Neural progenitor cell (in vitro differentiated cells): ENCODE data around the gene LRRC25.

Source experiments
- EZH2 ChIP-seq: fragments of 200-600 bp; sonication (generic); IDR thresholded peaks from 2 replicates; pipeline ENCODE4 v1.6.1; 2017; ENCODE audit warnings: antibody characterized with exemption, mild to moderate bottlenecking, moderate library complexity
- TF ChIP-seq, protein P1 (sequence below): fragments of 200-600 bp; sonication (generic); IDR thresholded peaks from 2 replicates; pipeline ENCODE4 v1.5.1; 2017; ENCODE audit warnings: antibody characterized with exemption, mild to moderate bottlenecking

DNA sequence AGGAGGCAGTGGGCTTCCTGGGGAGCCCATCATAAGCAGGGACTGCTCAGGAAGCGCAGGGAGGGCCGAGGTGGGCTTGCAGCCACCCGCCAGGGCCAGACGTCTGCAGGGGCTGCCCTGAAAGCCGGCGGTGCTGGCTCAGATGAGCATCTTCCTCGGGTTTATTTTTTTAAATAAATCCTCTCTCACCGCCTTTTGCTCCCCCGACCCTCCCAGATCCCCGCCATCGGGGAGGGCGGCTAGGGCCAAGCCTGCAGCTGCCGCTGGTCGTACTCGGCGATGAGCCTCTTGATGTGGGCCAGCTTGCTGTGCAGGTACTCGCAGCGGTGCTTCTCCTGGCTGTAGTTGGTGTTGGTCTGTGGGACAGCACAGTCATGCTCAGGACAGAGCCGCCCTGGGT is 47.1 kb upstream of the LRRC25 start:
- TF ChIP-seq, protein P1, sequence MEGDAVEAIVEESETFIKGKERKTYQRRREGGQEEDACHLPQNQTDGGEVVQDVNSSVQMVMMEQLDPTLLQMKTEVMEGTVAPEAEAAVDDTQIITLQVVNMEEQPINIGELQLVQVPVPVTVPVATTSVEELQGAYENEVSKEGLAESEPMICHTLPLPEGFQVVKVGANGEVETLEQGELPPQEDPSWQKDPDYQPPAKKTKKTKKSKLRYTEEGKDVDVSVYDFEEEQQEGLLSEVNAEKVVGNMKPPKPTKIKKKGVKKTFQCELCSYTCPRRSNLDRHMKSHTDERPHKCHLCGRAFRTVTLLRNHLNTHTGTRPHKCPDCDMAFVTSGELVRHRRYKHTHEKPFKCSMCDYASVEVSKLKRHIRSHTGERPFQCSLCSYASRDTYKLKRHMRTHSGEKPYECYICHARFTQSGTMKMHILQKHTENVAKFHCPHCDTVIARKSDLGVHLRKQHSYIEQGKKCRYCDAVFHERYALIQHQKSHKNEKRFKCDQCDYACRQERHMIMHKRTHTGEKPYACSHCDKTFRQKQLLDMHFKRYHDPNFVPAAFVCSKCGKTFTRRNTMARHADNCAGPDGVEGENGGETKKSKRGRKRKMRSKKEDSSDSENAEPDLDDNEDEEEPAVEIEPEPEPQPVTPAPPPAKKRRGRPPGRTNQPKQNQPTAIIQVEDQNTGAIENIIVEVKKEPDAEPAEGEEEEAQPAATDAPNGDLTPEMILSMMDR = no peak
- no peak for TF ChIP-seq EZH2
